RWPE2 (cell line): ENCODE measurements around the gene NGF.

Experiments
- ATAC-seq: fragments of 200-7000 bp; cut with Tn5 transposase; 3 replicates; pipeline ENCODE4 v1.9.1; 2021; ENCODE audit warnings: low read depth
- DNase-seq: peaks from one replicate; pipeline ENCODE4 v3.0.0-alpha.2; 2020; ENCODE audit warnings: low spot score
- H3K27ac ChIP-seq: fragments of 450-650 bp; 2 replicates; pipeline ENCODE4 v1.5.1; 2017; ENCODE audit warnings: mild to moderate bottlenecking; ENCODE audit not compliant: poor library complexity, severe bottlenecking
- H3K27me3 ChIP-seq: fragments of 250-450 bp; sonication (Bioruptor Pico); 2 replicates; pipeline ENCODE4 v1.5.1; 2021; ENCODE audit warnings: mild to moderate bottlenecking, moderate library complexity; ENCODE audit not compliant: insufficient read depth, poor library complexity, severe bottlenecking
- H3K36me3 ChIP-seq: fragments of 250-450 bp; sonication (Bioruptor Pico); 2 replicates; pipeline ENCODE4 v1.5.1; 2020; ENCODE audit warnings: low read depth, mild to moderate bottlenecking, moderate library complexity
- H3K4me1 ChIP-seq: fragments of 250-450 bp; sonication (Bioruptor Pico); 2 replicates; pipeline ENCODE4 v1.5.1; 2021; ENCODE audit warnings: mild to moderate bottlenecking, moderate library complexity; ENCODE audit not compliant: insufficient read depth, poor library complexity, severe bottlenecking
- H3K4me3 ChIP-seq: fragments of 250-450 bp; sonication (Bioruptor Pico); 2 replicates; pipeline ENCODE4 v1.5.1; 2021; ENCODE audit warnings: mild to moderate bottlenecking, moderate library complexity; ENCODE audit not compliant: severe bottlenecking
- H3K9me3 ChIP-seq: fragments of 250-450 bp; sonication (Bioruptor Pico); 2 replicates; pipeline ENCODE4 v1.5.1; 2021; ENCODE audit warnings: mild to moderate bottlenecking, moderate library complexity; ENCODE audit not compliant: severe bottlenecking
- CTCF ChIP-seq: fragments of 450-650 bp; IDR thresholded peaks from one replicate; pipeline ENCODE4 v1.5.1; 2017; ENCODE audit warnings: mild to moderate bottlenecking, moderate library complexity; ENCODE audit not compliant: poor library complexity, severe bottlenecking

The NGF gene

DNA sequence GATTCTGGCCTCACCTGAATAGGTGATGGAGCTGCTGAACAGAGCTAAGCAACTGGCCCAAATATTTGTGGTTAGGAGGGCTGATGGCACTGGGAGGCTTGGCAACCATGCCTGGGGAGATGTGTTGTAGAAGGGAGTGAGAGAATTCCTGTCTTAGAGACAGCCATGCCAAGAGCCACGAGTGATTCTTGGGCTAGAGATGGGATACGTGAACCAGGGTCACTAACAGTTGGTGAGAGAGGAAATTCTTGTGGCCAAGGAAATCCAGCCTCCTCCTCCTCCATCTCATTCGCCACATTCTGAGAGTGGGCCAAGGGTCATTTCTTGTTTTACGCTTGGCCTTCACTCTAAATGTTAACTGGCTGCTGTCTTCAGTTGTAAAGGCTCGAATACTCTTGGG is 46.3 kb downstream of the NGF start:
- H3K36me3 ChIP-seq, result no peaks in the 10 kb centered on the region
- H3K4me3 ChIP-seq, result no peak overlapping the region
- no peaks in the 10 kb centered on the region for H3K4me1 ChIP-seq
- no peaks in the 10 kb centered on the region for H3K27me3 ChIP-seq
- no peak overlapping the region for H3K27ac ChIP-seq
- no peak for TF ChIP-seq CTCF
- DNase-seq (no peak), ATAC-seq (no peak)
- no peaks in the 10 kb centered on the region for H3K9me3 ChIP-seq

DNA sequence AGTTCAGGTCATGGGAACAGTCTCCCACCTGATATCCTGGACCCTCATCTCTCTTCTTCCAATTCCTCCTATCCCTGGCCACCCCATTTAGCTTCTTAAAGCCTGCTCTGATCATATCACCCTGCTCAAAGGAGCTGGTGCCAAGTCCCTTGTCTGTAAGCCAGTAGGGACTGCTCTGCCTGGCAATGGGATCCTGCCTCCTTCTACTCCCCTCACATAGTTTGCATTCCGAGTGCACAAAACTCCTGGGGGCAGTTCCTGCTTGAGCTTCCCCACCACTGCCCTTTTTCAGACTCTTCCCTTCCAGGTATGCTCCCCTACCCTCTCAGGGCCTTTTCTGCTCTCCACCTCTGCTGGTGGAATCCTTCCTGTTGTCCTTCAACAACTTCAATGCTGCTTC is 48.1 kb downstream of the NGF start:
- H3K36me3 ChIP-seq, result no peaks in the 10 kb centered on the region
- H3K4me3 ChIP-seq, result no peak overlapping the region
- no peak for TF ChIP-seq CTCF
- no peaks in the 10 kb centered on the region for H3K4me1 ChIP-seq
- H3K27me3 ChIP-seq, result no peaks in the 10 kb centered on the region
- ATAC-seq (no peak), DNase-seq (no peak)
- H3K9me3 ChIP-seq, result no peaks in the 10 kb centered on the region
- no peak overlapping the region for H3K27ac ChIP-seq

- no peak for ATAC-seq
- Histone ChIP-seq H3K36me3 (no peaks in the 10 kb centered on the region), H3K27ac (no peak overlapping the region), H3K27me3 (no peaks in the 10 kb centered on the region), H3K4me1 (no peaks in the 10 kb centered on the region), H3K9me3 (no peaks in the 10 kb centered on the region), H3K4me3 (no peak overlapping the region)
- no peak for DNase-seq
- no peak for TF ChIP-seq CTCF
These were observed 49.4 kb downstream of the NGF start for GRCh38 chr1:115288591-115289198.

DNA sequence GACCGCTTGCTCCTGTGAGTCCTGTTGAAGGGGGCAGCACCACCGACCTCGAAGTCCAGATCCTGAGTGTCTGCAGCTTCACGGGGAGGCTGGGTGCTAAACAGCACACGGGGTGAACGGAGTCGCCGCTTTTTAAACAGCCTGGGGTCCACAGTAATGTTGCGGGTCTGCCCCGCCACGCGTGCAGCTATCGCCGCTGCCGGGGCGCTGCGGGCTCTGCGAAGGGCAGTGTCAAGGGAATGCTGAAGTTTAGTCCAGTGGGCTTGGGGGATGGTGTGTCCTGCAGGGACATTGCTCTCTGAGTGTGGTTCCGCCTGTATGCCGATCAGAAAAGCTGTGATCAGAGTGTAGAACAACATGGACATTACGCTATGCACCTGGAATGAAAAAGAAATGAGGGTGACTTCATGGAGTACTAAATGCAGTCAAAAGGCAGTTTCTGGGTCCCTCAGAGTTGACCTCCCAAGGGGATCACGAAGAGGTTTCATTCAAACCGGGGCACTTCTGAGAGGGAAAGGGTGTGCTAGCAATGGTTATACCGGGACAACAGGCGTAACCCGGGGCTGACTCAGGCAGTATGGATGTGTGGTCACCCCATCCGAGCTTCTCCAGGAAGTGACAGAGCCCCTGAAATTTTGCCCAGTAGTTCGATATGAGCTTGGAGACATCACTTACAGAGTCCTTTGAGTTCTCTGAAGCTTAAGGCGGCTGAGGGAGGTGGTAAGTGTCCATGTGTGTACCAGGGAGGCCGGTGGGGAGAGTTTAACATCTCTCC is 51.4 kb downstream of the NGF start:
- H3K27ac ChIP-seq, result no peak overlapping the region
- no peaks in the 10 kb centered on the region for H3K36me3 ChIP-seq
- no peak for TF ChIP-seq CTCF
- H3K4me3 ChIP-seq, result no peak overlapping the region
- H3K9me3 ChIP-seq, result no peaks in the 10 kb centered on the region
- DNase-seq (no peak), ATAC-seq (no peak)
- H3K27me3 ChIP-seq, result no peaks in the 10 kb centered on the region
- H3K4me1 ChIP-seq, result no peaks in the 10 kb centered on the region

- Histone ChIP-seq H3K27ac (no peak overlapping the region), H3K36me3 (no peaks in the 10 kb centered on the region), H3K4me3 (no peak overlapping the region), H3K4me1 (no peaks in the 10 kb centered on the region), H3K27me3 (no peaks in the 10 kb centered on the region), H3K9me3 (no peaks in the 10 kb centered on the region)
- ATAC-seq (no peak), DNase-seq (no peak)
- no peak for TF ChIP-seq CTCF
These were observed 53.8 kb downstream of the NGF start for GRCh38 chr1:115284209-115284608.
